UCSD-AML1 (cell line): Measurements from ENCODE around the gene COL4A1.

Source experiments
- DNase-seq: peaks from one replicate; lab custom pipeline; 2025; ENCODE audit not compliant: unreplicated experiment; lab: John Stamatoyannopoulos, UW

The COL4A1 gene

GRCh38 chr13:110138700-110139036, 168.3 kb downstream of the COL4A1 start:
- DNase-seq = no peak

GRCh38 chr13:110138010-110138699, 168.8 kb downstream of the COL4A1 start:
- DNase-seq = peak; percentile 70

- DNase-seq = no peak
These were observed 169.3 kb downstream of the COL4A1 start for GRCh38 chr13:110137680-110138009.

GRCh38 chr13:110136660-110137585, 170.0 kb downstream of the COL4A1 start:
- no peak for DNase-seq

- no peak for DNase-seq
These were observed 170.9 kb downstream of the COL4A1 start for GRCh38 chr13:110135977-110136597.

- no peak for DNase-seq
These were observed 172.2 kb downstream of the COL4A1 start for GRCh38 chr13:110134801-110135200.

- no peak for DNase-seq
These were observed 173.3 kb downstream of the COL4A1 start for GRCh38 chr13:110133425-110134235.

- no peak for DNase-seq
These were observed 174.6 kb downstream of the COL4A1 start for GRCh38 chr13:110132225-110132982.

- DNase-seq = no peak
These were observed 175.5 kb downstream of the COL4A1 start for GRCh38 chr13:110131424-110131823.

- DNase-seq = no peak
These were observed 176.5 kb downstream of the COL4A1 start for GRCh38 chr13:110130431-110130830.

GRCh38 chr13:110129539-110130186, 177.3 kb downstream of the COL4A1 start:
- DNase-seq = no peak

GRCh38 chr13:110129076-110129475, 177.9 kb downstream of the COL4A1 start:
- DNase-seq = no peak

GRCh38 chr13:110128546-110128945, 178.4 kb downstream of the COL4A1 start:
- no peak for DNase-seq

- no peak for DNase-seq
These were observed 178.9 kb downstream of the COL4A1 start for GRCh38 chr13:110127986-110128511.

- DNase-seq = no peak
These were observed 180.5 kb downstream of the COL4A1 start for GRCh38 chr13:110126391-110126961.

- DNase-seq = no peak
These were observed 181.2 kb downstream of the COL4A1 start for GRCh38 chr13:110125613-110126272.

GRCh38 chr13:110125157-110125556, 181.8 kb downstream of the COL4A1 start:
- no peak for DNase-seq

- no peak for DNase-seq
These were observed 182.6 kb downstream of the COL4A1 start for GRCh38 chr13:110124201-110124940.
